Transverse colon (tissue), 4 donors: ENCODE measurements around the gene MTMR6. TPM values are rescaled to one million over a fixed set of nuclear protein-coding genes. Genes with fewer than 3 reads are reported as not detected.

Experiments used
- DNase-seq: peaks from one replicate; pipeline ENCODE4 v3.0.0-alpha.2; 2019
- H3K27ac ChIP-seq, 4 donors: fragments of 200-600 bp; sonication (generic); 2 replicates each; pipeline ENCODE4 v1.5.1; 2016 to 2018; ENCODE audit warnings: inconsistent platforms in 4 of 4
- H3K27me3 ChIP-seq: fragments of 200-600 bp; sonication (generic); 2 replicates; pipeline ENCODE4 v1.5.1; 2017; ENCODE audit warnings: inconsistent platforms
- H3K36me3 ChIP-seq, 4 donors: fragments of 200-600 bp; sonication (generic); 2 replicates each; pipeline ENCODE4 v1.5.1; 2017 to 2019; ENCODE audit warnings: inconsistent platforms in 4 of 4
- H3K4me1 ChIP-seq, 4 donors: fragments of 200-600 bp; sonication (generic); 2 replicates each; pipeline ENCODE4 v1.5.1; 2017 to 2020; ENCODE audit warnings: inconsistent platforms in 4 of 4
- H3K4me3 ChIP-seq, 4 donors: fragments of 200-600 bp; sonication (generic); 1 replicate in 1 of 4; 2 replicates in 3 of 4; pipeline versions ENCODE4 v1.5.1 to v1.6.1; 2017 to 2019; ENCODE audit warnings: inconsistent platforms in 4 of 4
- H3K9me3 ChIP-seq, 2 donors: fragments of 200-600 bp; sonication (generic); 2 replicates each; pipeline ENCODE4 v1.5.1; 2017 to 2019; ENCODE audit warnings: inconsistent platforms in 2 of 2
- EP300 ChIP-seq: sonication (generic); formaldehyde crosslinking; IDR thresholded peaks from one replicate; pipeline ENCODE4 v1.6.1; 2017; ENCODE audit warnings: antibody characterized with exemption, low read depth
- POLR2A ChIP-seq: fragments of 450-650 bp; IDR thresholded peaks from one replicate; pipeline ENCODE4 v1.6.1; 2016; ENCODE audit warnings: antibody characterized with exemption, mild to moderate bottlenecking, moderate library complexity
- POLR2AphosphoS5 ChIP-seq, 3 donors: sonication (generic); formaldehyde crosslinking; IDR thresholded peaks; one replicate each; pipeline ENCODE4 v1.6.1; 2016; ENCODE audit warnings: antibody characterized with exemption in 3 of 3
- WGBS, 2 donors: methylation state at CpG; one replicate each; pipeline ENCODE4 v1.1.5; 2018; ENCODE audit warnings: low coverage in 1 of 2; 5-methylcytosine and 5-hydroxymethylcytosine counted together
- in situ Hi-C, 4 donors: fragments of 200-750 bp; cut with MboI; loops; one replicate each; pipeline versions ENCODE4 v1.15.0 to v1.15.1; 2017; ENCODE audit warnings: low sequenced_read_pairs in 3 of 4, low pct_ligation_motif_present in 1 of 4, low pct_unique_long_range_greater_than_20kb in 1 of 4
- intact Hi-C: fragments of 100-400 bp; cut with DNase I; formaldehyde crosslinking; loops from one replicate; pipeline ENCODE4 v1.15.1; 2023; ENCODE audit warnings: low total_unique reads
- total RNA-seq, 4 donors: library from RNA; depleted of rRNA; stranded (reverse); fragments of >200 nt; gene quantifications; one replicate each; pipeline ENCODE4 v1.1.0, GENCODE V29; 2016
- TF ChIP-seq, protein P1 (sequence below), 5 experiments: fragments of 200-600 bp in 3 of 5; fragments of 450-650 bp in 2 of 5; sonication (generic) in 3 of 5; IDR thresholded peaks; 1 replicate in 2 of 5; 2 replicates in 3 of 5; pipeline ENCODE4 v1.5.1; 2016 to 2017; ENCODE audit warnings: antibody characterized with exemption in 5 of 5, inconsistent platforms in 3 of 5, mild to moderate bottlenecking in 2 of 5, moderate library complexity in 1 of 5

Gene MTMR6
- total RNA-seq, 4 donors from 2014 or later: 6.4 to 16.4 (median 11.9) TPM

- no peaks in the 10 kb centered on the region for H3K9me3 ChIP-seq
- H3K36me3 ChIP-seq: peaks cover 0 to 58% (median 9%) of the 10 kb centered on the region in 4 donors
- TF ChIP-seq, protein P1, sequence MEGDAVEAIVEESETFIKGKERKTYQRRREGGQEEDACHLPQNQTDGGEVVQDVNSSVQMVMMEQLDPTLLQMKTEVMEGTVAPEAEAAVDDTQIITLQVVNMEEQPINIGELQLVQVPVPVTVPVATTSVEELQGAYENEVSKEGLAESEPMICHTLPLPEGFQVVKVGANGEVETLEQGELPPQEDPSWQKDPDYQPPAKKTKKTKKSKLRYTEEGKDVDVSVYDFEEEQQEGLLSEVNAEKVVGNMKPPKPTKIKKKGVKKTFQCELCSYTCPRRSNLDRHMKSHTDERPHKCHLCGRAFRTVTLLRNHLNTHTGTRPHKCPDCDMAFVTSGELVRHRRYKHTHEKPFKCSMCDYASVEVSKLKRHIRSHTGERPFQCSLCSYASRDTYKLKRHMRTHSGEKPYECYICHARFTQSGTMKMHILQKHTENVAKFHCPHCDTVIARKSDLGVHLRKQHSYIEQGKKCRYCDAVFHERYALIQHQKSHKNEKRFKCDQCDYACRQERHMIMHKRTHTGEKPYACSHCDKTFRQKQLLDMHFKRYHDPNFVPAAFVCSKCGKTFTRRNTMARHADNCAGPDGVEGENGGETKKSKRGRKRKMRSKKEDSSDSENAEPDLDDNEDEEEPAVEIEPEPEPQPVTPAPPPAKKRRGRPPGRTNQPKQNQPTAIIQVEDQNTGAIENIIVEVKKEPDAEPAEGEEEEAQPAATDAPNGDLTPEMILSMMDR (IDR thresholded peaks at IDR 0.05): no peak
- TF ChIP-seq POLR2AphosphoS5 (IDR thresholded peaks at IDR 0.05) (no peak), EP300 (no peak), POLR2A (no peak)
- no peak overlapping the region for H3K4me3 ChIP-seq
- no peak for DNase-seq
- H3K4me1 ChIP-seq: peaks cover 0 to 19% (median 3%) of the 10 kb centered on the region in 4 donors
- in situ Hi-C loops (no loop called here), intact Hi-C loops (no loop called here)
- H3K27me3 ChIP-seq: no peaks in the 10 kb centered on the region
- WGBS, 2 donors: 34 to 49% methylated on average over 2 of the region's 2 CpGs
- H3K27ac ChIP-seq: peak overlapping the region in 1 of 4 donors; percentile 5
These were observed 33.6 kb downstream of the MTMR6 start for GRCh38 chr13:25253702-25254101.

GRCh38 chr13:25252752-25253151 lies 34.5 kb downstream of the MTMR6 start:
- 39 to 72% methylated on average over 2 of the region's 2 CpGs for WGBS, 2 donors
- DNase-seq: no peak
- in situ Hi-C loops (no loop called here), intact Hi-C loops (no loop called here)
- Histone ChIP-seq H3K27me3 (no peaks in the 10 kb centered on the region), H3K4me3 (no peak overlapping the region), H3K36me3 (peaks cover 0 to 49% (median 7%) of the 10 kb centered on the region in 4 donors), H3K4me1 (peaks cover 0 to 19% (median 3%) of the 10 kb centered on the region in 4 donors), H3K9me3 (no peaks in the 10 kb centered on the region), H3K27ac (peak overlapping the region in 1 of 4 donors; percentile 5)
- TF ChIP-seq, protein P1 (IDR thresholded peaks at IDR 0.05): no peak
- TF ChIP-seq POLR2AphosphoS5 (IDR thresholded peaks at IDR 0.05): no peak
- TF ChIP-seq POLR2A: no peak
- no peak for TF ChIP-seq EP300

DNA sequence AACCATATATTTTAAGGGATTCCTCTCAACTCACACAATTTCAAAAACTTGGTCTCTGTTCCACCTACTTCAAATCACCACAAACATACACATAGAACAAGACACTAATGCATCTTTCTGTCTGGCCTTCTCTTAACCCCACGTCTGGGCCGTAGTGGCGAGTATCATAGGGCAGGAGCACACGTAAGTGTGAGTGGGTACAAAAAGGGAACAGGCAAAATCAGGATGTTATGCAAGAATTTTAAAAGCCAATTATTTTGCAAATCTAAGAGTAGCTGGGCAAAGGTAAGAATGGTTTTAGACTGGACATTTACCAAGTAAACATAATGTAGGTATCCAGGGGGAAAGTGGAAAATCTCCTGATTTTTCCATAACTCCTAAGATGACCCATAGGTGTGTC lies 35.1 kb downstream of the MTMR6 start:
- no peak for TF ChIP-seq POLR2A
- no peak for TF ChIP-seq EP300
- no peak for TF ChIP-seq POLR2AphosphoS5 (IDR thresholded peaks at IDR 0.05)
- TF ChIP-seq, protein P1 (IDR thresholded peaks at IDR 0.05): no peak
- Histone ChIP-seq H3K4me1 (peaks cover 0 to 19% (median 3%) of the 10 kb centered on the region in 4 donors), H3K4me3 (no peak overlapping the region), H3K27me3 (no peaks in the 10 kb centered on the region), H3K9me3 (no peaks in the 10 kb centered on the region), H3K27ac (no peak overlapping the region), H3K36me3 (peaks cover 0 to 44% (median 5%) of the 10 kb centered on the region in 4 donors)
- intact Hi-C loops: no loop called here
- DNase-seq: no peak
- in situ Hi-C loops: no loop called here
- 87 to 88% methylated on average over 4 of the region's 4 CpGs for WGBS, 2 donors

- in situ Hi-C loops: no loop called here
- Histone ChIP-seq H3K4me1 (peaks cover 0 to 18% (median 3%) of the 10 kb centered on the region in 4 donors), H3K36me3 (peaks cover 0 to 30% (median 2%) of the 10 kb centered on the region in 4 donors), H3K27me3 (no peaks in the 10 kb centered on the region), H3K4me3 (no peak overlapping the region), H3K27ac (no peak overlapping the region), H3K9me3 (no peaks in the 10 kb centered on the region)
- intact Hi-C loops: no loop called here
- DNase-seq: no peak
- WGBS, 2 donors: 43 to 48% methylated on average over 5 of the region's 5 CpGs
- TF ChIP-seq, protein P1 (IDR thresholded peaks at IDR 0.05): no peak
- no peak for TF ChIP-seq POLR2A
These were observed 38.2 kb downstream of the MTMR6 start for GRCh38 chr13:25249001-25249543.
